ENCODE data around the gene CCDC141.
A peak's percentile ranks its signal among the peaks of the same experiment; 100 is the strongest.

The CCDC141 gene

DNA sequence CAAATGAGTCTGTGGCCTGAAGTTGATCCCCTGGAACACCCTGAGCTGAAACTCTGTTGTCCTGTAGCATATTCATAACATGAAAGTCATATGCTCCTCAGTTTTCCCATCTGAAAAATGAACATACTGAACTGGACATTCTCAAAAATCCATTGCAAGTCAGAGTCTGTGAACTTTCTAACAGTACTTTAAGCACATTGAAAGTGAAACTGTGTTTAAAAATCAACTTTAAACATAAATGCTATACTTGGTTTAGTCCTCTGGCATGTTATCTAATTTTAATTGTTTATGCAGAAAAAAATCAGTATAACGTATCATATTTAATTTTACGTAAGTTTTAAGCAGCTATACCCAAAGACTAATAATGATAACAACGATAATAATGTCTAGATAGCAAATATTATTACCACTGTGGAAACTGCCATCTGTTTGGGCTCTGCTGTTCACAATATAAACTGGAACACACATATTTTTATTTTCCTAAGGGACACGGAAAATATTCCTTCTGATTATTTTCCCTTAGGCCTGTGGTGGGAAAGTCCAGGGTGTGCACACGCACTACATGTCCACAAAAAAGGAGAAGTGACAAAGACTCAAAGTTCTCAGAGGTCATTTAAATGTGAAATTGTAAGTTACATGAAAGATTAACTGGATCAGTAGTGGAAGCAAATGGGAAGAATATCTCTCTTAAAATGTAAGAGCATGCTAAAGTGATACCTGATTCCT, 186.6 kb downstream of the CCDC141 start:
- DNase-seq = no peak

DNA sequence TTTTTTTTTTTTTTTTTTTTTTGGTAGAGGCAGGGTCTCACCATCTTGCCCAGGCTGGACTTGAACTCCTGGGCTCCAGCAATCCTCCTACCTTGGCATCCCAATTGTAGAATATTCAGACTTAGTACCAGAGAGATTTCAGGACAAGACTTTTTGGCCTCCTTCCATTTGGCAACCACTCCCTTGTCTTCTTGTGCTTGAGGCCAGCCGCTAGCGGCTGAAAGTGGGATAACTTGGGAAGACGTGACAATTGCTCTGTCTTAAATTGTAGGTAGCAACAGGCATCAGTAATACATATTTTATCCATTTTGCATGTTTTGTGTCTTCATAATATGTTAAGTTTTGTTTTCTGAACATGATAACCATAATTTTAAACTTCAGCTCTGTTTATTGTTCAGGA, 189.4 kb downstream of the CCDC141 start:
- no peak for DNase-seq

DNA sequence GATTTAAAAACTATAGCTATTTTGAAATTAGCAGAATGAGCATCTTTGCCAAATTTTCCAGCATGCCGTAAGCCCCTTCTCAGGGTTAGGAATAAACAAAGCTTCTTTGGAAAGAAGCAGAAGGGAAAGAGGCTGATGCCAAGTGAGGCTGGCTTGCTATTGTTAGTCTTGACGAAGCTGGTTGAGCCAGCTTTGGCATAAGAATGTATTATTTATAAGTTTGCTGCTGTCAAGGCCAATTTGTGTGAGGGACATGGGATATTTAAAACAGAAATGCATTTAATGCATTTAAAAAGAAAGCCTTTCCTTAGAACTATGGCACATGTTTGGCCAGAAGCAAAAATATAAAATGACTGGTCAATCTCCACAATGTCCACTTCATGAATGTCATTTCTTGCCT, 190.2 kb downstream of the CCDC141 start:
- DNase-seq = peak; percentile 29 to 46

DNA sequence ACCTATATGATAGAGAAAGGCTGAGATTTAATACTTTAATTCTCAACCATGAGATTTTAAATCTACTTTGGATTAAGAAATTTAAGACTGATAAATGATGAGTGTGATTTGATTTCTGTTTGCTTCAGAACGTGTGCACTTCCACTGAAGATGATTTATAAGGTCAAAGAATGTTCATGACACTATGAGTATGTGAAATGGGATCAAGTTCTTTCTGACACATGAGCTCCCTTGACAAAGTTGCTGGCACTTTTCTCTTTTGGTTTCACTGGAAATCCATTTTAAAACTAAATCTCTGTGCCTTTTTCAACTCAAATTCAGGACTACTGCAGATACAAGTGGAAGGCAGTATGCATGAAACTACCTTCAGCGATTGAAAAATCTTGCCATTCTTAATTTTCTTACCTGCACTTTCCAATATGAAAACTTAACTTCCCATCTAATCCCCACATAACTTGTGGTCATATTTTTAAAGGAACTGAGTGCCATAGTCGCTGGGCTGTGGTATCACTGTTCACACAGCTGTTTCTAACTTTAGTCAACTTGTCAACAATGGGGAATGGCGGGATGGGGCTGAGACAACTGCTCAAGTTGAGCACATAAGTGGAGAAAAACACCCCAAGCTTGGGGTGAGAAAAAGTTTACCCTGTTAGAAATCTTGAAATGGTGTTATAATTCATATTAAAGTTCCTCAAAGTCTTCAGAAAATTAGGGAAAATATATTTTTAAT, 190.9 kb downstream of the CCDC141 start:
- no peak for DNase-seq

DNA sequence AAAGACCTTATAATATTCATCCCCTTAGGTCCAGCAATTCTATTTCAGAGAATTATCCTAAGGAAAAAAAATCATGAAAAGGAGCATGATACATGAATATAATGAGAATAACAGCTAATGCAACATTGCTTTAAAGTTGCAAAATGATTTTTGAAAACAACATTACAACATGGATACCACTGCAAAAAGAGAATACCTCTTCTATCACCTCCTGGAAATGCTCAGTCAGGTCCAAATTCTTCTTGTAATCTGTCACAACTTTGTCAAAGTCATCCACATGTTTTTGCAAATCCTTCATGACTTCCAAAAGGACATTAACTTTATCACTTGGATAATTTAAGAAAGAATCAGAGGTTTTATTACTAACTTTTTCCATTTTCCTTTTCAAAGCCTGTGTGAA, 194.8 kb downstream of the CCDC141 start:
- no peak for DNase-seq

DNA sequence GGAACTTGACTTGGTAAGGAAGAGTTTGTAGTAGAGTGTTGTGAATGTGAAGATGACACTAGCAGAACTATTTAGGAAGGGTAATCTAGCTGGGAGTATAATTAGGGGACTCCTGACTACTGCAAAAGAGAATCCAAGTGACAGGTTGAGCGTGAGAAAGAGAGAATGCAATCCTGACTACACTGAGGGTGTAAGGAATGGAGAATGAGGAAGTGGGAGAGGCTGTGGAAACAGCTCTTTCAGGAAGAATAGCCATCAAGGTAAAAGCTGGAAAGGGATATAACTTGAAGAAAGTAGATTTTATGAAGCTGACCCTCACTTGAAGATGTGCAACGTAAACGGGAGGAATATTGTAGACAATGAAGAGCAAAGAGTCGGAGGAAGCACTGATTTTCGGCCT, 201.6 kb downstream of the CCDC141 start:
- no peak for DNase-seq

DNA sequence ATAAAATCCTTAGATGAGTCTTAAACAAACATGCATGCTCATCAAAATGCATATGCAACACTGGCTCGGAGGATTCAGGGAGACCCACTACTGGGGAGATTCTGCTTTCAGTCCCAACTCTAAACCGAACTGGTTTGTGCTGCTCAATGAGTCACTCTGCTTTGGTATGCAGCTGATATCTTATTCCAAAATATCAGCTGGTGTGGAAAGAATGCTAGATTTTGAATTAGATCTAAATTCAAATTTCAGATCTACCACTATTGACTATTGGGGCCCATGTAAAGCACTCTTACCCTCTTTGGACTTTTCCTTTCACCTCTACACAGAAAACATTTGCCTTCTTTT, 203.5 kb downstream of the CCDC141 start:
- no peak for DNase-seq

DNA sequence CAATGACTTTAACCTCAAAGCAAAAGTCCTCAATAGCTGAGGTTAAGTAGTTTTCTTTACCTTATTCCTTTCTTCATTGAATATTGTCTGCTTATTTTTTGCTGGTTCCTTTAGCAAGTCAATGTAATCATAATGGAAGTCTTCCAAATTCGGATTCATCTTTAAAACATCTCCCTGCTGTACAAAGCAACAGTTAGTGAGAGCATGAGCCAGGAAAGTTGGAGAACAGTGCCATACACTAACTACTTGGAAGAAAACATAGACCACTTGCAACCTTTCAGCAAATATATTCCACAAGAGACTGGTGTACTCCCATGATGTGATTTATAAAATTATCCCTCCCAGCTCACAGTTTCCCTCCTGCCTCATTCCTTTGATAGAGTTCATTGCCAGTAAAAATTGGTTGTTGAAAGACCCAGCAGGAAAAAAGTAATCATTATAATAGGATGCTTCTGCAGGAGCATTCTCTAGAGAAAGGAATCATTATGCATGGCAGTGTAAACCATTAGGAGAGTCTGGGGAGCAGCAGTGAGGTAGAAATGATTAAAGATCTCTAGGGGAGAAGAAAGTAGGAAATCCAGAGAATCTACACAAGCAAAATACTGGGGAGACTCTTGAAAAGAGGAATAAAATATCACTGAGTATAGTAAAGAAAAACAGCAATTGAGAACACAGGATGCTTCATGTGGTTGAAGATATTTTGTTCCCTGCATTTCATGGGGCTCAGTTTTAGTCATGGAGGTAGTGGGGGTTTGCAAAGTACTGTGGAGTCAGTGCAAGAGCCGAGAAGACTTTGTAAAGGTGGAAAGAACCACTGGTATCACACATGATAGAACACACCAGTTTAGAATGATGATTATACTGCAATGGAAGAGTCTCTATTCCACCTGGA, 204.1 kb downstream of the CCDC141 start:
- no peak for DNase-seq

DNA sequence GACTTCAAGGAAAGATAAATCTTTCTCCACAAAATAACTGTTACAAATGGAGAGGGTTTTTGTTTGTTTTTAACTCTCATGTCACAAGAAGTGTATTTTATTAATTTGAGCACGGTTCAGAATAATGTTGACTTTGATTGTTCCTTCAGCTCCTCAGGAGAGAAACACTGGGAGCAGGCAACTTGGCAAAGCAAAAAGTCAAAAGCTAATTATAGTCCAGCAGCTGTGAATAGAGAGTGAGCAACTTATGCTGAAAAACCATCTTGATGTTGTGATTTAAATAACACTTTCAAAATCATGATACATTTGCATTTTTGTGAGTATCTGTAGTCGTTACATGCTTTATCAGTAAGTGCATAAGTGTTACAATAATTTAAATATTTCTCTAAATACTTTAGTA, 205.2 kb downstream of the CCDC141 start:
- DNase-seq = no peak

DNA sequence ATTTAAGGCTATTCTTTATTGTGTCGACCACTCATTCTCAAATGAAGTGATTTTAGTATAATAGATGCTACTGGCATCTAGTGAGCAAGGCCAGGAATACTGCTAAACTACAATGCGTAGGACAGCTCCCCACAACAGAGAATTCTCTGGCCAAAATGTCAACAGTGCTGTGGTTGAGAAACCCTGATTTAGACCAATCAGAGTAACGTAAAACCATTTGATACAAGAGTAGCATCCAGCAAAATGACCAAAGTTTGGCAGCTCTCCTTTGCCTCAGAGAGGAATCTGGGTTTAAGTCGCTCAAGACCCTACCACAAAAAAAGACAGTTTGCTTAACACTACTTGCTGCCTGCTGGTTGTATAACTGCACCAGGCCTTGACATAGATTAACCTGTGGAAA, 205.7 kb downstream of the CCDC141 start:
- DNase-seq = no peak

DNA sequence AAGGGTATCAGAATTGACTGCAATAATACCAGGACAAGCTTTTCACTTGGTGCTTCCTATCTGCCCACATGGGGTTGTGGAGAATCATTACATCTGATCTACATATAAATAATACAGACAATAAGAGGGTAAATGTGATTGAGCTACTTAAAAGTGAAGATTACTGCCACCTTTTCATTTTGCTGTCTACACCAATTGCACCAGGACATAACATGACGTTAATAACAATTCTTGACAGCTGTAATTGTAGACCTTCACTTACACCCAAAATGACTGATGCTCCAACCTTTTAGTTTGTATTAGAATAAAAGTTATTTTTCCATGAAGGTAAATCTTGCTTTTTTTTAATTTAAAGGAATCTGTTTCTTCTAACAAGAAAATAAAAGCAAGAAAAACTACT, 206.2 kb downstream of the CCDC141 start:
- no peak for DNase-seq

DNA sequence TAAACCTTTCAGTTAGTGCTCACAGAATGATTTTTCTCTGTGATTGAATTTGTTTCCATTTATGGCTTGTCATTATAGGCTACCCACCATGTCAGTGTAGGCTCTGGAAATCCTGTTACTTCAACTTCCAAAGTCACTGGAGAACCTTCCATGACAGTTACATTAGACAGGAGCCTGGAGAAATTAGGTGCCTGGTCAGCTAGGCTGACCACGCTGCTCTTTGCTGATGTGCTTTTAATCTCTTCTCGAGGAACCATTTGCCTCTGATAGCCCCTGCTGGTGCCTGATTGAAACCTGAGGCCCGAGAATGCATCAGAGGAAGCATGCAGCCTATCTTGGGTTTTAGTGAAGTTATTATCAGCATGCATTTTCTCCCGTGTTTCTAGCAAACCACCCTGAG, 213.1 kb downstream of the CCDC141 start:
- DNase-seq = no peak

DNA sequence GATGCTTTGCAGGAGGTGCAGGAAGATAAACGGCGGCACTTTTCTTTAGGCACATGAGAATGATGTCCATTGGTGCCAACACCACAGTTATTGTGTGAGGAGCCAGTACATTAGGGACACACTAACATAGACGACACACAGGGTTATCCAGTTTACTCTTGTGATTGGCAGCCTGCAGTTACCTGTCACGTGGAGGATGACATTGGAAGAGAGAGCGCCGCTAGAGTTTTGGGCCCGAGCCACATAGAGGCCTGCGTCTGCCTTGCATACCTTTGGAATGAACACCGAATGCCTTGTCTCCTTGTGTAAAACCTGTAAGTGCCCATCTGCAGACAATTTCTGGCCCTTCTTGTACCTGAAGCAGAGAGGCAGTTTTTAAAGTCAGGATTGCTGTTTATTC, 215.9 kb downstream of the CCDC141 start:
- no peak for DNase-seq

DNA sequence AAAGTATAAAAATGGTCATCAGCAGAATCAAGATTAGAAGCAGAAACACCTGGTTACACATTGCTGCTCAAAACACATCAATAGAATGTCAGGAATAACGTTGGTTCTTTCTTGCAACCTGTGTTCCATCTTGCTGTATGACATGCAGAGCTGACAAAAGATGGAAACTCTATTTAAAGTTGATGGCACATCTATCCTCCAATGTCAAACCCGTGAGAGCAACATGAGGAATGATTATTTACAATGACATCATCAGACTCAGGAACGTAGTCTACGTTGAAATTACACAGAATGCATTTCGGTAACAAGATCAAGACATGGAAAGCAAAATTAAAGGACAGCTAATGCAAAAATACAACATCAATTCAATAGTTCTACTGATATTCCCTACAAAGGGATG, 216.6 kb downstream of the CCDC141 start:
- DNase-seq = no peak

DNA sequence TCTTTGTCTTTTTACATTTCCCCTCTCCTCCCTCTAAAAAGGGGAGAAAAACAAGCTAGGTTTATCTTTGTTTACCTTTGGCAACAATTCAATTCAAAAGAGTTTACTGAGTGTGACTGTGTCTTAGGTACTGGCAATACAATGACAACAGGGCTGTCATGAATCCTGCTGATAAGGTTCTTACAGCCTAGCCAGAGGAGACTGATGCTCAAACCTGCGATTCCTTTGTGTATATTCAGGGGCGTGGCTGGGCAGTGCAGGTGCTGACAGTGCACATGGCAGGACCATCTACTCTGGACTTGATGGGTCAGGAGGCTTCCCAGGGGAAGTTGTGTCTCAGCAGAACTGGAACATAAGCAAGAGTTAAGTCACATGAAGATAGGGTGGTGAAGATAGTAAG, 219.5 kb downstream of the CCDC141 start:
- DNase-seq = no peak

DNA sequence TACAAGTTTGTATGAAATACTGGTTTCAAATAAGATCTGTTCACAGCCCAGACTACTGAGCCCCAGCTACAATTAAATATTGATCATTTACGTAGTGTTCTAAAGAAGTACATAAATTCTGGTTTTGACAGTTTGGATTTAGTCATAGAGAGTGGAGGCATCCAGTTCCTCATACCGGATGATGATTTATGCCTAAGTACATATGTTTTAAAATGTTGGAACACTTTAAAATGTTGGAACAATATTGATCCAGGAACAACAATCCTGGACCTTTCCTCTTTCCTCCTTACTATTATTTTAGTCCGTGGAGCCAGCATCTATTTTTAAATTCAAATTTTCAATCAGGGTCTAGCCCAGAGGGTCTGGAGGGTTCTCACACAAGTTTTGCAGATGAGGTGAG, 220.0 kb downstream of the CCDC141 start:
- DNase-seq = no peak

DNA sequence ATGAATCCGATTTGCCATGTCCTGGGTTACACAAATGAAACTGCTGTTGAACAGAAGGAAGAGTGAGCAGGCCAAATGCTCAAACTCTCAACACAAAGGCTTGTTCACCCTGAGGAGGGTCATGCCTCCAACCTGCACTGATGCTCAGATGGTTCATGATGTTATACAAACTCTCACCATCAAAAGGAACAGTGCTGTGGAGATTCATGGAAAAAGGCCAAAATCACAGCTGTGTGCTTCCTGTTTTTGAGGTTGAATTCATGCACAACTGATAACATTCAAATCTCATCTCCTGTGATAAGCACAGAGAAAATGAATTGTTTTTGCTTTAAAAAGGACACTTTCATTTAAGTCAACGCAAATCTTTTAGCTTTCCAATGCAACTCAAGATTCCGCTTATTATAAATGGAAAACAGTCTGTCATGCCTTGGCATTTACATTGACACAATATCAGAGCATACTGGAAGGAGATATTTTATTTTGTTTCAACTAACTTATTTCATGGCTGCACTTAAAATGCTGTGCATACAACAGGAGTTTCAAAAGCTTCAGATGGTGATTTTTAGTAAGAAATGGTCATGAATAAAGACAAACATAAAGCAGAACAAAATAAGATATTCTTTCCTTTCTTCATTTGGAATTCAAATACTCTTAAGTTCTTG, 220.5 kb downstream of the CCDC141 start:
- no peak for DNase-seq

DNA sequence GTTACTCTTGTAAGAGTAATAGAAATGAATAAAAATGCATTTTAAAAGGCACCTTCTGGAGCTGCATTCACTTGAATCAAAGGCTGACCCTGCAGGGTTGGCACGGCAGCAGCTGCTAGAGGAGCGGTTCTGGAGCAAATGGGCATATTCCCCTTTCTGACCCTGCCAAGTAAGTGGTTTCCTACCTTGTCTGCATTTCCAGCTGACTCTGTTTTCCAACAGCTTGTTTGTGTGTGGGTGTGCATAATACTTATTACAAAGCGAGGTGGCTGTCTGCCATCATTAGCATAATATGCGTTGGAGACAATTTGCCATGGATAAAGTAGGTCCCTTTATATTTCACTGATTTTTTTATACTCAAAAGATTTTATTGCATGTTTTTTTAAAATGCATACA, 221.5 kb downstream of the CCDC141 start:
- no peak for DNase-seq

DNA sequence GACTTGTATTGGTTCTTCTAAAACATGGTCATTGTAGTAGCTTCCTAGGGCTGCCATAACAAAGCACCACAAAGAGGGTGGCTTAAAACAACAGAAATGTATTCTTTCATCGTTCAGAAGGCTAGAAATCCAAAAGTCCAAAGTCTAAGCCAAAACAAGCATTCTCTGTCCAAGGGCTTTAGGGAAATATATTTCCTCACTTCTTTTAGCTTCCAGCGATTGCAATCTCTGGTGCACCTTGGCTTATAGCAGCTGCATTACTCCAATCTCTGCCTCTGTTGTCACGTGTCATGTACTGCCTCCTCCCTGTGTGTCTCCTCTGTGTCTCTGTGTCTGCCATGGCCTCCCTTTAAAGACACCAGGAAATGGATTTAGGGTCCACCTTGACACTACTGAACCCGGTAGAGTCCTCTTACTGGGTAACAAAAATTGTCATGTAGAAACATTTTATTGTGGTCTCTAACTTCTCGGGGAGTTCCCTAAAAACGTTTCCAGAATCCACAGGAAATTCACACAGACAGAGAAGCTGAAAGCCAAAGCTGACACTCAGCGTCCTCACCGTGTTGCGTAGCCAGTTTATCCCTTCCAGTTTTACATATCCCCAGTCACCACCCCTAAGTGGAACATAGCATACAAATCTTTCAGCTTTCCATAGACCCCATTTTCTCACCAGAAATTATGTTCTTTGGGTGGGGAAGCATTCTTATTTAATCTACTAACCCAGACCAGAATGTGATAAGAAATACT, 222.0 kb downstream of the CCDC141 start:
- DNase-seq = no peak

DNA sequence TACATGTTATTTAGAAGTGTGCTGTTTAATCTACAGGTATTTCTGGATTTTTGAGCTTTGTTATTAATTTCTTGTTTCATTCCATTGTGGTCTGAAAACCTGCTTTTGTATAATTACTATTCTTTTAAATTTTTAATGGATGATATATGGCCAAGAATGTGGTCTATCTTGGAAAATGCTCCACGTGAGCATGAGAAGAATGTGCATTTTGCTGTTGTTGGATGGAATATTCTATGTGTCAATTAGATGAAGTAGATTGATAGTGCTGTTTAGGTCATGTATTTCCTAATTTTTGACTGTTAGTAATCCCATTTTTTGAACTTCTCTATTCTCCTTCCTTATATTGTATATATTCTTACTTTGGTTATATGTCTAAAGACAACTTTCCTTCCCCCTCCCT, 222.8 kb downstream of the CCDC141 start:
- DNase-seq = no peak

DNA sequence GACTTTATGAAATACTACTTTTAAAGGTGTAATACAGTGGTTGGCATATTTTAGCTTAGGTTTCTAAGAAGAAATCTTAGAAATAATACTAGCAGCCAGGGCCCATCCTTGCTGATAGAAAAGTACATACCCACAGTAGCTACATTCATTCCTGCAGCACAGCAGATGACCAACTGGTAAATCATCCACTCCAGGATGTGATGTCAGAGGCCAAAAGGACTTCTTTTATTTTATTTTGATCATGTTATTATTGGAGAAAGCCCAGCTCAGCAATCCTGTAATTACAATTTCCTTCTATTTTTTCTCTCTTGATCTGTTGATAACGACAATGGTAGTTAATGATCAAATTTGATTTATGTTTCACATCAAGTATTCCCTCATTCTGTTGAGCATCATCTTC, 224.8 kb downstream of the CCDC141 start:
- no peak for DNase-seq

DNA sequence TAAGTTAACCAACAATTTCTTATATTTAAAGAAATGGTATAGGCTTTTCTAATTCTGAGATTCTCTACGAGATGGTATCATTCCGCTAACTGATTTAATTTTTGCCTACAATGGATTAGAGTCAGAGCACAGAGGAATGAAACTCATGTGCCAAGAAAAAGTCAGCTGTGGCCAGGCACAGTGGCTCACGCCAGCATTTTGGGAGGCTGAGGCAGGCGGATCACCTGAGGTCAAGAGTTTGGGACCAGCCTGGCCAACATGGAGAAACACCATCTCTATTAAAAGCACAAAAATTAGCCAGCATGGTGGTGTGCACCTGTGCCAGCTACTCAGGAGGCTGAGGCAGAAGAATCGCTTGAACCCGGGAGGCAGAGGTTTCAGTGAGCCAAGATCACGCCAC, 225.8 kb downstream of the CCDC141 start:
- no peak for DNase-seq

DNA sequence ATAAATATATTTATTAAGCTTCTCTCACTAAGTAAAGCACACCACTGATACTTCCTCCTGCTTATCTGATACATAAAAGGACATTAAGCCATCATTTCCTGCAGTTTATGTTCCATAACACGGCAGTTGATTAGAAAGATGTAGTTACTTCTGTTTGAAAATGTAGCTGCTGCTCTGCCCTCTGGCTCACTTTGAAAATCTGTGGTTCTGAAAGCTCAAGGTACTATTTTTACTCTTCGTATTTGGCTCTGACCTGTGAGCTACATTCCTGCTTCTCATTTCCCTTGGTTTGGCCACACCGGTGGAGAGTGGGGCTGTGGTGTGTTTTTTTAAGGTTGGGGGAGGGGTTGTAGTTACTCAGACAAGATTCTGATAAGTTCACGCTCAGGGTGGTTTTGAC, 229.9 kb downstream of the CCDC141 start:
- no peak for DNase-seq

Measured in hippocampal formation (tissue), 2 donors.